Uterus (tissue), 4 donors: ENCODE measurements around the gene NFIC. TPM values are rescaled to one million over a fixed set of nuclear protein-coding genes. Genes with fewer than 3 reads are reported as not detected.
"Not testable (repeated sequence)": the region's sequence is repeated elsewhere in the genome, so short reads cannot be mapped to it uniquely, and the experiment has no call there.

Source experiments
- DNase-seq, 2 donors: peaks; one replicate each; pipeline ENCODE4 v3.0.0-alpha.2; 2019 to 2020
- H3K27ac ChIP-seq, 2 donors: fragments of 200-600 bp; sonication (generic); 1 replicate in 1 of 2; 2 replicates in 1 of 2; pipeline ENCODE4 v1.5.1; 2016 to 2018
- H3K27me3 ChIP-seq, 2 donors: fragments of 200-600 bp; sonication (generic); one replicate each; pipeline ENCODE4 v1.5.1; 2018 to 2019; ENCODE audit warnings: control low read depth in 1 of 2
- H3K36me3 ChIP-seq, 2 donors: fragments of 200-600 bp; sonication (generic); one replicate each; pipeline ENCODE4 v1.5.1; 2019; ENCODE audit warnings: control low read depth in 1 of 2
- H3K4me1 ChIP-seq, 2 donors: fragments of 200-600 bp; sonication (generic); one replicate each; pipeline ENCODE4 v1.5.1; 2018 to 2019; ENCODE audit warnings: control low read depth in 1 of 2
- H3K4me3 ChIP-seq, 2 donors: fragments of 200-600 bp; sonication (generic); 1 replicate in 1 of 2; 2 replicates in 1 of 2; pipeline ENCODE4 v1.5.1; 2018 to 2019; ENCODE audit warnings: mild to moderate bottlenecking in 1 of 2
- H3K9me3 ChIP-seq, 2 donors: fragments of 200-600 bp; sonication (generic); one replicate each; pipeline ENCODE4 v1.5.1; 2019; ENCODE audit warnings: control low read depth in 1 of 2
- POLR2A ChIP-seq, 2 donors: fragments of 450-650 bp; IDR thresholded peaks; one replicate each; pipeline ENCODE4 v1.6.1; 2016; ENCODE audit warnings: antibody characterized with exemption in 2 of 2, mild to moderate bottlenecking in 1 of 2, moderate library complexity in 1 of 2
- intact Hi-C: fragments of 100-400 bp; cut with DNase I; formaldehyde crosslinking; loops from one replicate; pipeline ENCODE4 v1.15.1; 2023; ENCODE audit warnings: low total_unique reads
- total RNA-seq, 4 donors: library from RNA; depleted of rRNA in 3 of 4; stranded (reverse); fragments of >200 nt in 3 of 4; gene quantifications; one replicate each; pipeline versions ENCODE4 v1.1.0 to v1.2.4, GENCODE V29; 2014 to 2023
- TF ChIP-seq, protein P1 (sequence below), 4 experiments: fragments of 200-600 bp in 2 of 4; fragments of 450-650 bp in 2 of 4; sonication (generic) in 2 of 4; IDR thresholded peaks; one replicate each; pipeline ENCODE4 v1.5.1; 2016 to 2019; ENCODE audit warnings: antibody characterized with exemption in 4 of 4, mild to moderate bottlenecking in 2 of 4, moderate library complexity in 1 of 4
- donor health status: DM: yes; HTN: yes; CAD: no.

The NFIC gene
- total RNA-seq, 4 donors from 2014 or later, result 18.5 to 361 (median 82.9) TPM

GRCh38 chr19:3345850-3346460 lies 20.4 kb upstream of the NFIC start:
- Histone ChIP-seq H3K36me3 (no peaks in the 10 kb centered on the region), H3K27me3 (no peaks in the 10 kb centered on the region), H3K4me1 (peaks cover 4 to 9% of the 10 kb centered on the region in 2 donors), H3K9me3 (no peaks in the 10 kb centered on the region), H3K4me3 (no peak overlapping the region), H3K27ac (peak overlapping the region; percentile 84 to 94)
- peak in 1 of 2 donors; percentile 30 for DNase-seq
- TF ChIP-seq, protein P1, sequence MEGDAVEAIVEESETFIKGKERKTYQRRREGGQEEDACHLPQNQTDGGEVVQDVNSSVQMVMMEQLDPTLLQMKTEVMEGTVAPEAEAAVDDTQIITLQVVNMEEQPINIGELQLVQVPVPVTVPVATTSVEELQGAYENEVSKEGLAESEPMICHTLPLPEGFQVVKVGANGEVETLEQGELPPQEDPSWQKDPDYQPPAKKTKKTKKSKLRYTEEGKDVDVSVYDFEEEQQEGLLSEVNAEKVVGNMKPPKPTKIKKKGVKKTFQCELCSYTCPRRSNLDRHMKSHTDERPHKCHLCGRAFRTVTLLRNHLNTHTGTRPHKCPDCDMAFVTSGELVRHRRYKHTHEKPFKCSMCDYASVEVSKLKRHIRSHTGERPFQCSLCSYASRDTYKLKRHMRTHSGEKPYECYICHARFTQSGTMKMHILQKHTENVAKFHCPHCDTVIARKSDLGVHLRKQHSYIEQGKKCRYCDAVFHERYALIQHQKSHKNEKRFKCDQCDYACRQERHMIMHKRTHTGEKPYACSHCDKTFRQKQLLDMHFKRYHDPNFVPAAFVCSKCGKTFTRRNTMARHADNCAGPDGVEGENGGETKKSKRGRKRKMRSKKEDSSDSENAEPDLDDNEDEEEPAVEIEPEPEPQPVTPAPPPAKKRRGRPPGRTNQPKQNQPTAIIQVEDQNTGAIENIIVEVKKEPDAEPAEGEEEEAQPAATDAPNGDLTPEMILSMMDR (IDR thresholded peaks at IDR 0.05), result no peak
- TF ChIP-seq POLR2A (IDR thresholded peaks at IDR 0.05), result no peak
- intact Hi-C loops, result no loop called here

GRCh38 chr19:3346677-3347353 lies 19.6 kb upstream of the NFIC start:
- Histone ChIP-seq H3K27me3 (no peaks in the 10 kb centered on the region), H3K4me3 (no peak overlapping the region), H3K27ac (peak overlapping the region; percentile 84 to 94), H3K4me1 (peaks cover 4 to 9% of the 10 kb centered on the region in 2 donors), H3K9me3 (no peaks in the 10 kb centered on the region), H3K36me3 (no peaks in the 10 kb centered on the region)
- TF ChIP-seq, protein P1 (IDR thresholded peaks at IDR 0.05), result no peak
- no peak for TF ChIP-seq POLR2A (IDR thresholded peaks at IDR 0.05)
- intact Hi-C loops, result no loop called here
- peak; percentile 81 to 87 for DNase-seq

- Histone ChIP-seq H3K4me1 (peaks cover 4 to 9% of the 10 kb centered on the region in 2 donors), H3K27ac (no peak overlapping the region), H3K27me3 (no peaks in the 10 kb centered on the region), H3K9me3 (no peaks in the 10 kb centered on the region), H3K36me3 (no peaks in the 10 kb centered on the region), H3K4me3 (no peak overlapping the region)
- intact Hi-C loops, result no loop called here
- DNase-seq, result no peak
- no peak for TF ChIP-seq POLR2A (IDR thresholded peaks at IDR 0.05)
- TF ChIP-seq, protein P1 (IDR thresholded peaks at IDR 0.05), result no peak
Observed at GRCh38 chr19:3348042-3348441, 18.3 kb upstream of the NFIC start.

DNA sequence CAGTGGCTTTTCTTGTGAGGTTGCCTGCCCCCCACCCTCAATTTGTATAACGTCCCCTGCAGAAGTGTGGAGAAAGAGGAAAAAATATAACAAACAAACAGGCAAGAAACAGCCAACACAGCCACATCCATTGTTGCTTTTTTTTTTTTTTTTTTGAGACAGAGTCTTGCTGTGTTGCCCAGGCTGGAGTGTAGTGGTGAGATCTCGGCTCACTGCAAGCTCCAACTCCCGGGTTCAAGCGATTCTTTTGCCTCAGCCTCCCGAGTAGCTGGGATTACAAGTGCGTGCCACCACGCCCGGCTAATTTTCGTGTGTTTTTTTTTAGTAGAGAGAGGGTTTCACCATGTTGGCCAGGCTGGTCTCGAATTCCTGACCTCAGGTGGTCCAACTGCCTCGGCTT lies 17.9 kb upstream of the NFIC start:
- H3K9me3 ChIP-seq, H3K4me1 ChIP-seq, H3K27ac ChIP-seq, H3K27me3 ChIP-seq, H3K4me3 ChIP-seq, DNase-seq, H3K36me3 ChIP-seq, intact Hi-C loops: not testable (repeated sequence)

DNA sequence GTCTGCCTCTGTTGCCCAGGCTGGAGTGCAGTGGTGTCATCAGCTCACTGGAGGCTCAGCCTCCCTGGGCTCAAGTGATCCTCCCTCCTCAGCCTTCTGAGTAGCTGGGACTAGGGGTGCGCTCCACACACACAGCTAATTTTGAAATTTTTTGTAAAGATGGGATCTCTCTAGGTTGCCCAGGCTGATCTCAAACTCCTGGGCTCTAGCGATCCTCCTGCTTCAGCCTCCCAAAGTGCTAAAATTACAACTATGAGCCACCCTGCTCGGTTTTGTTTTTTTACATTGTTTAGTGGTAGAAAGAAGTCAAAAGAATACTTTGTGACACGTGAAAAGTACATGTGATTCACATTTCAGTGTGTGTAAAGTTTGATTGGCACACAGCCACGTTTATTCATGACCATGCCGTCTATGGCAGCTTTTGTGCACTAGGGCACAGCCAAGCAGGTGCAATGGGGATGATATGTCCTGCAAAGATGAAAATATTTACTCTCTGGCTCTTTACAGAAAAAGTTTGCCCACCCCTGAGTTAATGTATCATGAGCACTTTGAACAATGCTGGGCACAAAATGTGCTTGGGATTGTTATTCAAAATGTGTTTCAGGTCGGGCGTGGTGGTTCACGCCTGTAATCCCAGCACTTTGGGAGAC lies 16.2 kb upstream of the NFIC start:
- Histone ChIP-seq H3K27ac (no peak overlapping the region), H3K27me3 (no peaks in the 10 kb centered on the region), H3K9me3 (no peaks in the 10 kb centered on the region), H3K4me3 (no peak overlapping the region), H3K36me3 (no peaks in the 10 kb centered on the region), H3K4me1 (peaks cover 4 to 5% of the 10 kb centered on the region in 2 donors)
- no peak for DNase-seq
- TF ChIP-seq POLR2A (IDR thresholded peaks at IDR 0.05), result peak in 1 of 2 donors; percentile 10
- TF ChIP-seq, protein P1 (IDR thresholded peaks at IDR 0.05), result no peak
- intact Hi-C loops, result no loop called here
